WTC11 (cell line): ENCODE results near the gene CENPE. TPM values are rescaled to one million over a fixed set of nuclear protein-coding genes. Genes with fewer than 3 reads are reported as not detected.

Source experiments
- ATAC-seq: fragments of 200-7000 bp; cut with Tn5 transposase; 2 replicates; pipeline ENCODE4 v1.10.0; 2021; ENCODE audit warnings: mild to moderate bottlenecking, moderate library complexity
- CTCF ChIA-PET: fragments of 300-600 bp; sonication (Branson Sonifier 250); formaldehyde crosslinking; loops from one replicate; lab custom pipeline; 2021; ENCODE audit warnings: antibody characterized with exemption; lab: Charles Lee
- POLR2A ChIA-PET: fragments of 350-600 bp; sonication (Branson Sonifier 250); formaldehyde crosslinking; loops from one replicate; lab custom pipeline; 2021; ENCODE audit warnings: antibody characterized with exemption; lab: Charles Lee
- DNase-seq: peaks from one replicate; pipeline ENCODE4 v3.0.0; 2021; ENCODE audit warnings: low spot score
- H3K27ac Mint-ChIP-seq: 2 replicates; pipeline ENCODE4 v1.8.0; 2021; ENCODE audit warnings: mixed read lengths
- H3K27me3 Mint-ChIP-seq: 2 replicates; pipeline ENCODE4 v1.8.0; 2021; ENCODE audit warnings: low read depth, mild to moderate bottlenecking, moderate library complexity, mixed read lengths
- H3K36me3 Mint-ChIP-seq: 2 replicates; pipeline ENCODE4 v1.8.0; 2021; ENCODE audit warnings: mixed read lengths
- H3K4me1 Mint-ChIP-seq: 2 replicates; pipeline ENCODE4 v1.8.0; 2022; ENCODE audit warnings: mixed read lengths
- H3K4me3 Mint-ChIP-seq: 2 replicates; pipeline ENCODE4 v1.8.0; 2021; ENCODE audit warnings: mild to moderate bottlenecking, moderate library complexity, mixed read lengths
- H3K9me3 Mint-ChIP-seq: 2 replicates; pipeline ENCODE4 v1.8.0; 2021; ENCODE audit warnings: mixed read lengths
- ATF3 ChIP-seq: sonication (generic); formaldehyde crosslinking; conservative IDR thresholded peaks from 2 replicates; pipeline ENCODE4 v1.8.1; 2022; ENCODE audit warnings: mild to moderate bottlenecking, missing genetic modification reagents
- CDX4 ChIP-seq: fragments of 250-450 bp; sonication (Bioruptor Pico); IDR thresholded peaks from 2 replicates; pipeline ENCODE4 v1.9.0; 2021; ENCODE audit warnings: moderate library complexity, mild to moderate bottlenecking, inconsistent platforms, borderline replicate concordance
- CREM ChIP-seq: sonication (generic); formaldehyde crosslinking; IDR thresholded peaks from 2 replicates; pipeline ENCODE4 v1.8.1; 2022; ENCODE audit warnings: mild to moderate bottlenecking, missing genetic modification reagents, moderate library complexity
- ETV6 ChIP-seq: sonication (generic); formaldehyde crosslinking; IDR thresholded peaks from 2 replicates; pipeline ENCODE4 v1.8.1; 2022; ENCODE audit warnings: mild to moderate bottlenecking, missing genetic modification reagents
- FOXK1 ChIP-seq: sonication (generic); formaldehyde crosslinking; IDR thresholded peaks from 2 replicates; pipeline ENCODE4 v1.8.0; 2022; ENCODE audit warnings: mild to moderate bottlenecking, moderate library complexity, missing genetic modification reagents
- HMGXB4 ChIP-seq: sonication (generic); formaldehyde crosslinking; IDR thresholded peaks from 2 replicates; pipeline ENCODE4 v1.8.1; 2023; ENCODE audit warnings: mild to moderate bottlenecking, moderate library complexity, missing genetic modification reagents
- MYBL2 ChIP-seq: sonication (generic); formaldehyde crosslinking; IDR thresholded peaks from 2 replicates; pipeline ENCODE4 v1.8.1; 2023; ENCODE audit warnings: mild to moderate bottlenecking, moderate library complexity, missing genetic modification reagents
- NR3C1 ChIP-seq: sonication (generic); formaldehyde crosslinking; conservative IDR thresholded peaks from 2 replicates; pipeline ENCODE4 v1.8.1; 2023; ENCODE audit warnings: low read depth, mild to moderate bottlenecking, missing genetic modification reagents
- PRDM15 ChIP-seq: sonication (generic); formaldehyde crosslinking; IDR thresholded peaks from 2 replicates; pipeline ENCODE4 v1.8.0; 2022; ENCODE audit warnings: missing genetic modification reagents
- RORB ChIP-seq: fragments of 250-450 bp; sonication (Bioruptor Pico); IDR thresholded peaks from 2 replicates; pipeline ENCODE4 v1.9.0; 2021; ENCODE audit warnings: mild to moderate bottlenecking
- SMAD3 ChIP-seq: sonication (generic); formaldehyde crosslinking; IDR thresholded peaks from 2 replicates; pipeline ENCODE4 v1.8.0; 2022; ENCODE audit warnings: missing genetic modification reagents, mild to moderate bottlenecking, borderline replicate concordance
- SMAD4 ChIP-seq: sonication (generic); formaldehyde crosslinking; IDR thresholded peaks from 2 replicates; pipeline ENCODE4 v1.8.0; 2022; ENCODE audit warnings: mild to moderate bottlenecking, missing genetic modification reagents
- TEAD4 ChIP-seq: sonication (generic); formaldehyde crosslinking; IDR thresholded peaks from 2 replicates; pipeline ENCODE4 v1.8.0; 2022; ENCODE audit warnings: mild to moderate bottlenecking, missing genetic modification reagents
- ZNF416 ChIP-seq: fragments of 250-450 bp; sonication (Bioruptor Pico); IDR thresholded peaks from 2 replicates; pipeline ENCODE4 v1.9.0; 2021; ENCODE audit warnings: mild to moderate bottlenecking, inconsistent platforms
- ZNF423 ChIP-seq: fragments of 250-450 bp; sonication (Bioruptor Pico); IDR thresholded peaks from 2 replicates; pipeline ENCODE4 v2.1.2; 2022; ENCODE audit warnings: mild to moderate bottlenecking, moderate library complexity
- ZNF425 ChIP-seq: fragments of 250-450 bp; sonication (Bioruptor Pico); conservative IDR thresholded peaks from 2 replicates; pipeline ENCODE4 v1.9.0; 2021; ENCODE audit warnings: mild to moderate bottlenecking
- ZNF532 ChIP-seq: fragments of 250-450 bp; sonication (Bioruptor Pico); IDR thresholded peaks from 2 replicates; pipeline ENCODE4 v1.9.0; 2021; ENCODE audit warnings: mild to moderate bottlenecking, borderline replicate concordance
- ZNF671 ChIP-seq: fragments of 250-450 bp; sonication (Bioruptor Pico); IDR thresholded peaks from 2 replicates; pipeline ENCODE4 v1.8.0; 2021; ENCODE audit warnings: mild to moderate bottlenecking
- total RNA-seq: library from RNA; stranded (reverse); gene quantifications from 3 replicates; pipeline ENCODE4 v1.2.3, GENCODE V29; 2021

Gene CENPE
- total RNA-seq, 1 experiment from 2014 or later = 46.6 TPM

GRCh38 chr4:103136671-103137445 lies 61.3 kb downstream of the CENPE start:
- CTCF ChIA-PET = no interaction called here
- Mint-ChIP-seq H3K4me3 (no peak overlapping the region), H3K4me1 (no peaks in the 10 kb centered on the region), H3K27ac (no peak overlapping the region), H3K9me3 (no peaks in the 10 kb centered on the region), H3K36me3 (peaks cover 73% of the 10 kb centered on the region), H3K27me3 (no peaks in the 10 kb centered on the region)
- no peak for DNase-seq
- POLR2A ChIA-PET = no interaction called here
- no peak for ATAC-seq
- TF ChIP-seq PRDM15 (no peak), MYBL2 (CRISPR knock-in tag) (no peak), ATF3 (CRISPR knock-in tag) (no peak), TEAD4 (CRISPR knock-in tag) (no peak), ZNF416 (no peak)
- TF ChIP-seq, all 79 proteins: peak for 0

- ChIA-PET POLR2A (no interaction called here), CTCF (no interaction called here)
- Mint-ChIP-seq H3K36me3 (peaks cover 59% of the 10 kb centered on the region), H3K27me3 (no peaks in the 10 kb centered on the region), H3K4me1 (no peaks in the 10 kb centered on the region), H3K27ac (no peak overlapping the region), H3K4me3 (no peak overlapping the region), H3K9me3 (peaks cover 13% of the 10 kb centered on the region)
- DNase-seq (no peak), ATAC-seq (no peak)
- TF ChIP-seq SMAD3 (CRISPR knock-in tag) (no peak), HMGXB4 (CRISPR knock-in tag) (no peak), FOXK1 (CRISPR knock-in tag) (no peak), RORB (no peak), ZNF671 (CRISPR knock-in tag) (no peak), ZNF423 (CRISPR knock-in tag) (no peak), ZNF532 (CRISPR knock-in tag) (no peak), CDX4 (no peak), SMAD4 (CRISPR knock-in tag) (no peak), ATF3 (CRISPR knock-in tag) (no peak), ZNF425 (CRISPR knock-in tag) (no peak), NR3C1 (CRISPR knock-in tag) (no peak), CREM (no peak), ETV6 (no peak)
Measured at GRCh38 chr4:103129174-103129573, 69.0 kb downstream of the CENPE start.
